ENCODE measurements around the gene NSD2.

The NSD2 gene

GRCh38 chr4:1868912-1869311 lies 2.3 kb upstream of the NSD2 start:
- Histone ChIP-seq H4K20me1 (ENCODE audit: insufficient read depth, low read length) (peaks cover 19% of the 10 kb centered on the region; the same call in 1 of the 2 replicates), H2AFZ (ENCODE audit: low read depth, low read length) (no peak overlapping the region), H3K4me3 (ENCODE audit: low read depth in 1 of 2, low read length in 2 of 2) (no peak overlapping the region), H3K4me1 (ENCODE audit: insufficient read depth, low read length) (peaks cover 31% of the 10 kb centered on the region), H3K27me3 (ENCODE audit: insufficient read depth, low read length, poor library complexity) (peaks cover 2% of the 10 kb centered on the region), H3K36me3 (ENCODE audit: insufficient read depth, low read length) (peaks cover 19% of the 10 kb centered on the region), H3K9ac (ENCODE audit: low read depth, low read length) (no peak overlapping the region), H3K4me2 (ENCODE audit: insufficient read depth, low read length) (no peak overlapping the region), H3K9me3 (ENCODE audit: insufficient read depth, low read length, severe bottlenecking) (no peaks in the 10 kb centered on the region), H3K27ac (ENCODE audit: low read length) (no peak overlapping the region), H3K79me2 (ENCODE audit: insufficient read depth, low read length) (peaks cover 36% of the 10 kb centered on the region)
- TF ChIP-seq CTCF (IDR thresholded peaks at IDR 0.05; ENCODE audit: borderline replicate concordance, extremely low read depth, low read length, poor library complexity, severe bottlenecking) (no peak), EZH2 (IDR thresholded peaks at IDR 0.05; ENCODE audit: borderline replicate concordance, low read depth, low read length, severe bottlenecking) (no peak)
- no peak for DNase-seq
- ATAC-seq (ENCODE audit: insufficient read depth, low read depth): no peak

GRCh38 chr4:1869530-1870327 lies 1.5 kb upstream of the NSD2 start:
- H3K4me3 ChIP-seq (ENCODE audit: low read depth in 1 of 2, low read length in 2 of 2): peak overlapping the region; percentile 55 to 65; a peak in 3 of 4 replicates
- H3K27ac ChIP-seq (ENCODE audit: low read length): peak overlapping the region; percentile 100
- peaks cover 44% of the 10 kb centered on the region for H3K79me2 ChIP-seq (ENCODE audit: insufficient read depth, low read length)
- H3K9me3 ChIP-seq (ENCODE audit: insufficient read depth, low read length, severe bottlenecking): no peaks in the 10 kb centered on the region
- peak overlapping the region; percentile 100 for H3K9ac ChIP-seq (ENCODE audit: low read depth, low read length)
- peaks cover 2% of the 10 kb centered on the region for H3K27me3 ChIP-seq (ENCODE audit: insufficient read depth, low read length, poor library complexity)
- H3K4me2 ChIP-seq (ENCODE audit: insufficient read depth, low read length): peak overlapping the region; percentile 85
- peak overlapping the region; percentile 74 for H2AFZ ChIP-seq (ENCODE audit: low read depth, low read length)
- DNase-seq (no peak), ATAC-seq (ENCODE audit: insufficient read depth, low read depth) (no peak; the same call in 2 of the 3 replicates)
- H3K36me3 ChIP-seq (ENCODE audit: insufficient read depth, low read length): peaks cover 25% of the 10 kb centered on the region
- H3K4me1 ChIP-seq (ENCODE audit: insufficient read depth, low read length): peaks cover 39% of the 10 kb centered on the region
- TF ChIP-seq EZH2 (IDR thresholded peaks at IDR 0.05; ENCODE audit: borderline replicate concordance, low read depth, low read length, severe bottlenecking) (no peak), CTCF (IDR thresholded peaks at IDR 0.05; ENCODE audit: borderline replicate concordance, extremely low read depth, low read length, poor library complexity, severe bottlenecking) (no peak)
- H4K20me1 ChIP-seq (ENCODE audit: insufficient read depth, low read length): peaks cover 27% of the 10 kb centered on the region

- ATAC-seq (ENCODE audit: insufficient read depth, low read depth): peak; percentile 80
- Histone ChIP-seq H3K4me2 (ENCODE audit: insufficient read depth, low read length) (peak overlapping the region; percentile 85), H3K9ac (ENCODE audit: low read depth, low read length) (peak overlapping the region; percentile 100), H3K4me1 (ENCODE audit: insufficient read depth, low read length) (peaks cover 45% of the 10 kb centered on the region), H3K36me3 (ENCODE audit: insufficient read depth, low read length) (peaks cover 25% of the 10 kb centered on the region), H3K4me3 (ENCODE audit: low read depth in 1 of 2, low read length in 2 of 2) (peak overlapping the region; percentile 55 to 65), H4K20me1 (ENCODE audit: insufficient read depth, low read length) (peaks cover 33% of the 10 kb centered on the region), H3K27me3 (ENCODE audit: insufficient read depth, low read length, poor library complexity) (peaks cover 2% of the 10 kb centered on the region), H3K27ac (ENCODE audit: low read length) (peak overlapping the region; percentile 100), H2AFZ (ENCODE audit: low read depth, low read length) (peak overlapping the region; percentile 74), H3K9me3 (ENCODE audit: insufficient read depth, low read length, severe bottlenecking) (no peaks in the 10 kb centered on the region), H3K79me2 (ENCODE audit: insufficient read depth, low read length) (peaks cover 49% of the 10 kb centered on the region)
- DNase-seq: peak; percentile 90
- TF ChIP-seq CTCF (IDR thresholded peaks at IDR 0.05; ENCODE audit: borderline replicate concordance, extremely low read depth, low read length, poor library complexity, severe bottlenecking): no peak
- TF ChIP-seq EZH2 (IDR thresholded peaks at IDR 0.05; ENCODE audit: borderline replicate concordance, low read depth, low read length, severe bottlenecking): no peak
Measured at GRCh38 chr4:1870328-1870577, 940 bp upstream of the NSD2 start.

Data from DND-41 (cell line).